Right hindlimb (tissue), 1 donor: ENCODE measurements around the gene PHRF1.
"Not testable (repeated sequence)": the region's sequence is repeated elsewhere in the genome, so short reads cannot be mapped to it uniquely, and the experiment has no call there.

ENCODE experiments used
- DNase-seq: peaks from one replicate; pipeline ENCODE4 v3.0.0-alpha.2; 2018

Gene PHRF1

DNA sequence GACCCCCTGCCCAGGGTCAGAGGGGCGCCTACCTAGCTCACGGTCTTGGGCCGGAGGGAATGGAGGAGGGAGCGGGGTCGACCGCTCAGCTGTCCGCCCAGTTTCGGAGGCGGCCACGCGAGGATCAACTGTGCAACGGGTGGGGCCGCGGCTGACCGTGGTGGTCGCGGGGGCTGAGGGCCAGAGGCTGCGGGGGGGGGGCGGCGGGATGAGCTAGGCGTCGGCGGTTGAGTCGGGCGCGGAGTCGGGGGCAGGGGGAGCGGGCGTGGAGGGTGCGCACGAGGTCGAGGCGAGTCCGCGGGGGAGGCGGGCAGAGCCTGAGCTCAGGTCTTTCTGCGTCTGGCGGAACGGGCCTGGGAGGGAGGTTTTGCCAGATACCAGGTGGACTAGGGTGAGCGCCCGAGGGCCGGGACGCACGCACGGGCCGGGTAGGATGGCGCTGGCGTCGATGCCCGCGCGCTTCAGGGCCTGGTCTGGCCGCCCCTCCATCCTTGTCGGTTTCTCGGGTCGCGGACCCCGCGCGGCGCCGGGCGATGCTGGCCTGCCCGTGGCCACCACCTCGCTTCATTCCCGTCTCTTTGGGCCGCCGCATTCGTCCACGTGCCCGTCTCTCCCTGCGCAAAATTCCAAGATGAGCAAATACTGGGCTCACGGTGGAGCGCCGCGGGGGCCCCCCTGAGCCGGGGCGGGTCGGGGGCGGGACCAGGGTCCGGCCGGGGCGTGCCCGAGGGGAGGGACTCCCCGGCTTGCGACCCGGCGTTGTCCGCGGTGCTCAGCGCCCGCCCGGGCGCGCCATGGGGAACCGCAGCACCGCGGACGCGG lies 60.5 kb downstream of the PHRF1 start, which contains the start of gene DRD4:
DRD4 (plus strand) TSS at position 759 of the 822 bp plus-strand sequence; CDS start at position 795, 36 bp downstream.
- DNase-seq = peak; percentile 44

DNA sequence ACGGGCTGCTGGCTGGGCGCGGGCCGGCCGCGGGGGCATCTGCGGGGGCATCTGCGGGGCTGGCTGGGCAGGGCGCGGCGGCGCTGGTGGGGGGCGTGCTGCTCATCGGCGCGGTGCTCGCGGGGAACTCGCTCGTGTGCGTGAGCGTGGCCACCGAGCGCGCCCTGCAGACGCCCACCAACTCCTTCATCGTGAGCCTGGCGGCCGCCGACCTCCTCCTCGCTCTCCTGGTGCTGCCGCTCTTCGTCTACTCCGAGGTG lies 61.0 kb downstream of the PHRF1 start:
- DNase-seq = no peak

- no peak for DNase-seq
These were observed 61.6 kb downstream of the PHRF1 start for GRCh38 chr11:637593-638521.

- no peak for DNase-seq
These were observed 62.5 kb downstream of the PHRF1 start for GRCh38 chr11:638631-639331.

DNA sequence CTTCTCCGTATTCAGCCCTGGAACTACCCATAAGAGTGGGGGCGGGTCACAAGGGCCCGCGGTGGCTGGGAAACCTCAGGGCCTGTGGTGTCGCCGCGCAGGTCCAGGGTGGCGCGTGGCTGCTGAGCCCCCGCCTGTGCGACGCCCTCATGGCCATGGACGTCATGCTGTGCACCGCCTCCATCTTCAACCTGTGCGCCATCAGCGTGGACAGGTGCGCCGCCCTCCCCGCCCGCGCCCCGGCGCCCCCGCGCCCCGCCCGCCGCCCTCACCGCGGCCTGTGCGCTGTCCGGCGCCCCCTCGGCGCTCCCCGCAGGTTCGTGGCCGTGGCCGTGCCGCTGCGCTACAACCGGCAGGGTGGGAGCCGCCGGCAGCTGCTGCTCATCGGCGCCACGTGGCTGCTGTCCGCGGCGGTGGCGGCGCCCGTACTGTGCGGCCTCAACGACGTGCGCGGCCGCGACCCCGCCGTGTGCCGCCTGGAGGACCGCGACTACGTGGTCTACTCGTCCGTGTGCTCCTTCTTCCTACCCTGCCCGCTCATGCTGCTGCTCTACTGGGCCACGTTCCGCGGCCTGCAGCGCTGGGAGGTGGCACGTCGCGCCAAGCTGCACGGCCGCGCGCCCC lies 63.2 kb downstream of the PHRF1 start:
- no peak for DNase-seq

DNA sequence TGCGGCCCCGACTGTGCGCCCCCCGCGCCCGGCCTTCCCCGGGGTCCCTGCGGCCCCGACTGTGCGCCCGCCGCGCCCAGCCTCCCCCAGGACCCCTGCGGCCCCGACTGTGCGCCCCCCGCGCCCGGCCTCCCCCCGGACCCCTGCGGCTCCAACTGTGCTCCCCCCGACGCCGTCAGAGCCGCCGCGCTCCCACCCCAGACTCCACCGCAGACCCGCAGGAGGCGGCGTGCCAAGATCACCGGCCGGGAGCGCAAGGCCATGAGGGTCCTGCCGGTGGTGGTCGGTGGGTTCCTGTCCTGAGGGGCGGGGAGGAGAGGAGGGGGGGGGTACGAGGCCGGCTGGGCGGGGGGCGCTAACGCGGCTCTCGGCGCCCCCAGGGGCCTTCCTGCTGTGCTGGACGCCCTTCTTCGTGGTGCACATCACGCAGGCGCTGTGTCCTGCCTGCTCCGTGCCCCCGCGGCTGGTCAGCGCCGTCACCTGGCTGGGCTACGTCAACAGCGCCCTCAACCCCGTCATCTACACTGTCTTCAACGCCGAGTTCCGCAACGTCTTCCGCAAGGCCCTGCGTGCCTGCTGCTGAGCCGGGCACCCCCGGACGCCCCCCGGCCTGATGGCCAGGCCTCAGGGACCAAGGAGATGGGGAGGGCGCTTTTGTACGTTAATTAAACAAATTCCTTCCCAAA lies 63.9 kb downstream of the PHRF1 start:
- no peak for DNase-seq

GRCh38 chr11:641806-642370 lies 65.6 kb downstream of the PHRF1 start:
- no peak for DNase-seq

GRCh38 chr11:643366-643765 lies 67.1 kb downstream of the PHRF1 start:
- no peak for DNase-seq

DNA sequence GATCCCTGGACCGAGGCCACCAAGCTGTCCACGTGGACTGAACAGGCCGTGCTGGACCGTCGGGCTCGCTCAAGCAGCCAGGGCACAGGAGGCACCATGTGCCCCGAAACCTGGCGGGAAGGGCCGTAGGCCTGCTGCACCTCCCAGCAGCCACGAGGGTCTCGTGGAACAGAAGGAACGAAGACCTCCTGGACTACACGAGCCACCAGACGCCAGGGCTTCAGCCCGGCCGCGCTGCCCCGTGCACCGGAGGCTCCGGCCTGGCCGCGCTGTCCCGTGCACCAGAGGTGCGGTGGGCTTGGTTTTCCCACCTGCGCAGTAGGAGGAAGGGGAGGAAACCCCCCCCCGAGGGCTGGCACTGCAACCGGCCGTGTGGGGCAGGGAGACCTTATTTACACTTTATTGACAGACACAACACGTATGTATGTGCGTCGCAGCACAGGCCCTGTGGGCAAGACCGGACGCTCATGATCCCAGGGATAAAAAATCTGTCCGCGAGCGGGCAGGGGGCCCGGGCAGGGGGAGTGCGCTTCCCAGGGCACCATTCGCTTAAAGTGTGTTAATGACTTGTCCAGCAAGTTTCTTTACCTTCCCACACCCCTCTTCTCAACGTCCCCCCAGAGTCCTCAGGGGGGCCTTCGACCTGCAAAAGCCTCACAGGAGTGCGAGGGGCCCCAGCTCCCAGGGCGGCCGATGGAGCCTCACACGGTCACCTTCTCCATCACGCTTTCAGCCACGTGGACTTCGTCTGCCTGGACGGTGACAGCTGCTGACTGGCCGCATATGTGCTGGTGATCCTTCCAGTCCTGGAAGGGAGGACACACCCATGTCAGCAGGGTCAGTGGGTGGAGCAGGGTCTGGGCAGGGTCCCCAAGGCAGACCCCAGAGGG lies 67.8 kb downstream of the PHRF1 start:
- DNase-seq = no peak

GRCh38 chr11:645536-645935 lies 69.3 kb downstream of the PHRF1 start:
- no peak for DNase-seq

GRCh38 chr11:646214-646613 lies 69.9 kb downstream of the PHRF1 start:
- DNase-seq = no peak

DNA sequence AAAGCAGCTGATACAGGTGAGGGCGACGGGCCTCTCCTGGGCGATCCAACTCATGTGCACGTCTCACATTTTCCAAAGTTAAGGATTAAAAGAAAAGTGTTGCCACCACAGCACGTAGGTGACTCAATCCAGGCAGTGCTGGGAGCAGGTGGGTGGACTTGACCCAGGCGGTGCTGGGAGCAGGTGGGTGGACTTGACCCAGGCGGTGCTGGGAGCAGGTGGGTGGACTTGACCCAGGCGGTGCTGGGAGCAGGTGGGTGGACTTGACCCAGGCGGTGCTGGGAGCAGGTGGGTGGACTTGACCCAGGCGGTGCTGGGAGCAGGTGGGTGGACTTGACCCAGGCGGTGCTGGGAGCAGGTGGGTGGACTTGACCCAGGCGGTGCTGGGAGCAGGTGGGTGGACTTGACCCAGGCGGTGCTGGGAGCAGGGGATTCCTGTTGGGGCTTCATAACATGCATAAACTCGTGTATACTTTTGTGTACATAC lies 71.4 kb downstream of the PHRF1 start:
- DNase-seq = not testable (repeated sequence)

DNA sequence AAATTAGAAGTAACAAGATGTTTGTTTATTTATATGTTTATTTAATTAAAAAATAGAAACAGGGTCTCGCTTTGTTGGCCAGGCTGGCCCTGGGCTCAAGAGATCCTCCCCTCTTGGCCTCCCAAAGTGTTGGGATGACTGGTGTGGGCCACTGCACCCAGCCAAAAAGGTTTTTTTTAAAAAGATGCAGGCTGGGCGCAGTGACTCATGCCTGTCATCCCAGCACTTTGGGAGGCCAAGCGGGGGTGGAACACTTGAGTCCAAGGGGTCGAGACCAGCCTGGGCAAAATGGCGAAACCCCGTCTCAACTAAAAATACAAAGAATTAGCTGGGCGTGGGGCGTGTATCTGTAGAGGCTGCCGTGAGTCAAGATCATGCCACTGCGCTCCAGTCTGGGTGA lies 74.2 kb downstream of the PHRF1 start:
- no peak for DNase-seq

- DNase-seq = not testable (repeated sequence)
These were observed 76.9 kb downstream of the PHRF1 start for GRCh38 chr11:653136-653535.

DNA sequence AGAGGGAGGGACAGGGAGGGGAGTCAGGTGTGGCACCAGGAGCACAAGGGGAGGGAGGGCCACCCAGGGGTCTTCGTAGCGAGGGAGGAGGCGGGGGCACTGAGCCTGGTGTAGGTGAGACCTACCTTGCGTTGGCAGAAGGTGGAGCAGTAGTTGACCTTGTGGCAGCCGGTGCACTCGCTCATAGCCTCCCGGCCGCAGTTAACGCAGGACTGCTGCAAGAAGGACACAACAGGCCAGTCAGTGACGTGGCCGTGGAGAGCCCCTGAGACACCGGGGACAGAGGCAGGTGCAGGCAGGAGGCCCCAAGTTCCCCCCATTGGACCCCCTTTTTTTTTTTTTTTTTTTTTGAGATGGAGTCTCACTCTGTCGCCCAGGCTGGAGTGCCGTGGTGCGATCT lies 77.6 kb downstream of the PHRF1 start:
- DNase-seq = no peak

GRCh38 chr11:654444-654843 lies 78.2 kb downstream of the PHRF1 start:
- DNase-seq = not testable (repeated sequence)

DNA sequence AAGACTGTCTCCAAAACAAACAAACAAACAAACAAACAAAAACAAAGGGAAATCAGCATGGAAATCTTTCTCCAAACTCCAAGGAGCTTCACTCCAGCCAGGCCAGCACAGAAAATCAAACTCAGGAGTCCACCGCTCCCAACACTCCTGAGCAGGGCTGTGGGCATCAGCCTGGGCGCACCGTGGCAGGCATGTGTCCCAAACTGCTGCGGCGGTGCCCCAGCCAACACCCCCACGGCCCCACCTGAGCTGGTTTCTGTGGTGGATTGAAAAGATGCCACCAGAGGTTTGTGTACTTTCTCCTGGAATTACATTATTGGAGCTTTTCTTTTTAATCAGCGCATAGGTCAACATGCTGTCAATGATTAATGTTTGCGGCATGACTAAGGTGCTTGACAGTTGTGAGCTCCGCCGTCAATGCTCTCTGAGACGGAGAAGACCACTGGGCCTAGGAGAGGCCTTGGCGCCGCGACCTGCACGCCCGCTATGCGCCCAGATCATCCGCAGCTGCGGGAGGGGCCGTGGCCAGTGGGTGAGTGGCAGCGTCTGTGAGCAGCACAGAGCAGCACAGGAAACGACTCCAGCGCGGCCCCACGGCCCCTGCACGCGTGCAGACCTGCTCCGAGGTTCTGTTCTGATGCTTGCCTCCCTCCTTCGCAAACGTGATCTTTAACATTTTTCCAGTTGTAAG lies 78.9 kb downstream of the PHRF1 start:
- DNase-seq = no peak

- DNase-seq = no peak
These were observed 80.2 kb downstream of the PHRF1 start for GRCh38 chr11:656426-656825.

DNA sequence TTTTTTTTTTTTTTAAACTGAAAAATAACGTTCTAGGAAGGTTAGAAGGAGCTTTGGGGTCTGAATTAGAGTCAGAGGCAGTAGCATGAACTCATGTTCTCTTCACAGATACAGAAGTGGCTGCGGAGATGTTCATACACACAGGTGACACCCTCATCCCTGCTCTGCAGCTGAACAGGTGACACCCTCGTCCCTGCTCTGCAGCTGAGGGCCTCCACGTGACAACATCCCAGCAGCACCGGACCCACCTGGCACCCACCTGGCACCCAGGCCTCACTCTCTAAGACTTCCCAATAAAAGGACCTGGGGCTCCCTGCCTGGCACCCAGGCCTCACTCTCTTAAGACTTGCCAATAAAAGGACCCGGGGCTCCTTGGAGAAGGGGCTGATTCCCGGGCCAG lies 80.6 kb downstream of the PHRF1 start:
- no peak for DNase-seq

DNA sequence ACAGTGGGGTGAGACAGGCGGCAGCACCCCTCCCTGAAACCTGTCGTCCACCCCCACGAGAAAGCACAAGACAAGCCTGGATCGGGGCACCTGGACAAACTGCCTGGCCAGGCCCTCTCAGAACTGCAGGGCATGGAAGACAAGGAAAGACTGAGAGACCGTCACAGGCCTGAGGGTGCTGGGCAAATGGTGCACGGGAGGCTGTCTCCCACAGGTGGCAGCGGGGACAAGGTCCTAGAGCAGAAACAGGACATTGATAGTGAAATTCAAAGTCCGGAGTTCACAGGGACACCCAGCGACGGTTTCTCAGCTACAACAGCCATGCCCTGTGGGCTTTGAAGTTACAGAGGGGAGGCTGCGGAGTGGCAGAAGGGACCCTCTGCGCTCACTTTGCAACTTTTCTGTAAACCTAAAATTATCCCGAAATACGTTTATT lies 81.4 kb downstream of the PHRF1 start:
- no peak for DNase-seq
